Retinal pigment epithelial cell (primary cell): ENCODE data around the gene MRTFA.

Experiments used
- DNase-seq: peaks from one replicate; pipeline ENCODE4 v3.0.0-alpha.2; 2010; ENCODE audit warnings: low read depth
- H3K4me3 ChIP-seq: 2 replicates; pipeline ENCODE4 v1.5.1; 2011; ENCODE audit warnings: mild to moderate bottlenecking, low read length, control low read depth, moderate library complexity
- TF ChIP-seq, protein P1 (sequence below): conservative IDR thresholded peaks from 2 replicates; pipeline ENCODE4 v1.5.1; 2011; ENCODE audit warnings: low read depth, low read length, control low read depth, inconsistent platforms

The MRTFA gene

DNA sequence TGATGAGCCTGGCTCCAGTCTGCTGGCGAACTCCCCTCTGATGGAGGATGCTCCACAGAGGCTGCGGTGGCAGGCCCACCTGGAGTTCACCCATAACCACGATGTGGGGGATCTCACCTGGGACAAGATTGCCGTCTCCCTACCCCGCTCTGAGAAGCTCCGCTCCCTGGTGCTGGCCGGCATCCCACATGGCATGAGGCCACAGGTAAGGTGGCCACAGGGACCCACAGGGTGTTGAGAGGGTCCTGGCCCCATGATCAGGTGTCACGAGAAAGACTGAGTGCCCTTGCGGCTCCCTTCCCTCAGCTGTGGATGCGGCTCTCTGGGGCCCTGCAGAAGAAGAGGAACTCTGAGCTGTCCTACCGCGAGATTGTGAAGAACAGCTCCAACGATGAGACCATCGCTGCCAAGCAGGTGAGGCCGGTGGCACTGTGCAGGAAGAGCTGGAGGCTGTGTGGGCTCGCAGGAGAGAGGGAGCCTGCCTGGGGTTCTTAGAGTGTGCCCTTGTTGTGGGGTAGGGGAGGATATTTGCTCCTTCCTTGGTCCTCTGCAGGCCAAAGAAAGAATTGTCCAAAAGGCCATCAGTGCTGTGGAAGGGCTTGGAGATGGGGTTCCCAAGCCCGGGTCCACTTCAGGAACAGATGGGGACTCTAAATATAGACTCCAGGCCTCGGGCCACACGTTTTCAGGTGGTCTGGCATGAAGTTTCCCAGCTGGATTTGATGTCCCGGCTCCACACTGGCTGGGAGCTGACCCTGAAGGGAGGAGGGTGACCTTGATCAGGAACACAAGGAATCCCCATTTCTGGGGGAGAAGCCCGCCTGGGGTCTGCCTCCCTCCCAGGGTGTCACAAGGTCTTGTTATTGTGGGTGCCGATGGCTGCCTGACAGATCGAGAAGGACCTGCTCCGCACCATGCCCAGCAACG lies 232.0 kb downstream of the MRTFA start:
- no peak overlapping the region for H3K4me3 ChIP-seq
- DNase-seq, result no peak
- TF ChIP-seq, protein P1, sequence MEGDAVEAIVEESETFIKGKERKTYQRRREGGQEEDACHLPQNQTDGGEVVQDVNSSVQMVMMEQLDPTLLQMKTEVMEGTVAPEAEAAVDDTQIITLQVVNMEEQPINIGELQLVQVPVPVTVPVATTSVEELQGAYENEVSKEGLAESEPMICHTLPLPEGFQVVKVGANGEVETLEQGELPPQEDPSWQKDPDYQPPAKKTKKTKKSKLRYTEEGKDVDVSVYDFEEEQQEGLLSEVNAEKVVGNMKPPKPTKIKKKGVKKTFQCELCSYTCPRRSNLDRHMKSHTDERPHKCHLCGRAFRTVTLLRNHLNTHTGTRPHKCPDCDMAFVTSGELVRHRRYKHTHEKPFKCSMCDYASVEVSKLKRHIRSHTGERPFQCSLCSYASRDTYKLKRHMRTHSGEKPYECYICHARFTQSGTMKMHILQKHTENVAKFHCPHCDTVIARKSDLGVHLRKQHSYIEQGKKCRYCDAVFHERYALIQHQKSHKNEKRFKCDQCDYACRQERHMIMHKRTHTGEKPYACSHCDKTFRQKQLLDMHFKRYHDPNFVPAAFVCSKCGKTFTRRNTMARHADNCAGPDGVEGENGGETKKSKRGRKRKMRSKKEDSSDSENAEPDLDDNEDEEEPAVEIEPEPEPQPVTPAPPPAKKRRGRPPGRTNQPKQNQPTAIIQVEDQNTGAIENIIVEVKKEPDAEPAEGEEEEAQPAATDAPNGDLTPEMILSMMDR, result no peak

DNA sequence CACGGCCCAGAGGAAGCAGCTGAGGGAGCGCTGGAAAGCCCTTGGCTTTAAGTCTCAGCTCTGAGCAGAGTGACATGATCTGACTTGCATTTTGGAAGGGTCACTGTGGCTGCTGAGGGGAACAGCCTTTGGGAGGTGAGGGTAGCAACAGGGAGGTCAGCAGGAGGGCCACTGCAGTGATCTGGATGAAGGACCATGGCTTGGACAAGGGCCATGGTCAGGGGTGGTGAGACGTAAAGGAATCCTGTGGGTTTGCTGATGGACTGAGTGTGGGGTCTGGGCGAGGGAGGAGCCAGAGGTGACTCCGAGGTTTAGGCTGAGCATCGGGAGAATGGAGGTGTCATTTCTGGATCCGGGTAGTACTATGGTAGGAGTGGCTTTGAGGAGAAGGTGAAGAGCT lies 232.9 kb downstream of the MRTFA start:
- TF ChIP-seq, protein P1, result no peak
- H3K4me3 ChIP-seq, result no peak overlapping the region
- no peak for DNase-seq

DNA sequence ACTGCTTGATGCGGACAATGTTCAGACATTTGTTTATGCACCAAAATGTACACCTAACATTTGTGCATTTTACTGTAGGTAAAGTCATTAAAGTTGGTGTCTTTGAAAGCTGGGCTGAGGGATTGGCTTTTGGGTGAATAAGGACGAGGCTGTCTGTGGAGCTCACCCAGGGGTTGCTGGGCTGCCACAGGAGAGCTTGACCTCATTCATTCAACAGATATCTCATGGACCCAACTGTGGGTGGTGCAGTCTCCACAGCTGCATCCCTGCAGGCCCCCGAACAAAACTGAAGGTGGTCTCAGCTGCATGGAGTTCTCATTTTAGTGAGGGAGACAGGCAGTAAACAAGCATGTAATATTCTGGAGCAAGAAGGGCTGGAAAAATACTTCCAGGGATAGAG lies 233.4 kb downstream of the MRTFA start:
- TF ChIP-seq, protein P1, result no peak
- DNase-seq, result no peak
- no peak overlapping the region for H3K4me3 ChIP-seq

DNA sequence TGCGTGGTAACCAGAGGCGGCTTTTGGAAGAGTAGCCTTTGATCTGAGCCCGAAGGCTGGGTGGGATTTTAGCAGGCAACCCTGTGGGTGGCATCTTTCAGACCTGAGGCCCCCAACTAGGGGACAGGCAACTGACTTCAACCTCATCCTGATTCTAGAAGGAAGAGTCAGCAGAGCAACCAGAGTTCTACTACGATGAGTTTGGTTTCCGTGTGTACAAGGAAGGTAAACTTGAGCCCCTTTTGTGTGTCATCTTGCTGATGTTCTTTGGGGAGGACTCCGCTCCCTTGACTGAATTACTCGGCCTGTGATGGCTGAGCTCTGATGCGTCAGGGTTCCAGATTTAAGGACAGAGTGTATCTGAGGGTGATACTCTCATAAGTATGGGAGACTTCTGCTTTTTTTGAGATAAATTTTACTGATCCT lies 234.5 kb downstream of the MRTFA start:
- TF ChIP-seq, protein P1, result no peak
- H3K4me3 ChIP-seq, result no peak overlapping the region

DNA sequence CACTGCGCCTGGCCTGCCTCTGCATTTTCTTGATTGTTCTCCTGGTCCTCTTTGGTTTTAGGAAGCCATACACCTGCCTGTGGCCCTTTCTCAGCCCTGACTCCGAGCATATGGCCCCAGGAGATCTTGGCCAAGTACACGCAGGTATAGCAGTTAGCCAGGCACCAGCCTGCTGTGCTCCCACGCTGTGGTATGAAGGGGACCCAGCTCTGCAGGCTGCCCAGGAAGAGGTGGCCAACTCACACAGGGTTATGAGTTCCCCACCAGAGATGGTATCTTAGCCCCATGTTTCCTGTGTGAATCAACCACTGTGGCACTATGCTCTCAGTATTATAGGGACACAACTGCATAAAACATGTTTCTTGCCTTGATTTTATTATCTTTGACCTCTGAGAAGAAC lies 235.0 kb downstream of the MRTFA start:
- no peak for DNase-seq

More for the DNA sequence above, 234.5 kb downstream of the MRTFA start:
- DNase-seq, result no peak

DNA sequence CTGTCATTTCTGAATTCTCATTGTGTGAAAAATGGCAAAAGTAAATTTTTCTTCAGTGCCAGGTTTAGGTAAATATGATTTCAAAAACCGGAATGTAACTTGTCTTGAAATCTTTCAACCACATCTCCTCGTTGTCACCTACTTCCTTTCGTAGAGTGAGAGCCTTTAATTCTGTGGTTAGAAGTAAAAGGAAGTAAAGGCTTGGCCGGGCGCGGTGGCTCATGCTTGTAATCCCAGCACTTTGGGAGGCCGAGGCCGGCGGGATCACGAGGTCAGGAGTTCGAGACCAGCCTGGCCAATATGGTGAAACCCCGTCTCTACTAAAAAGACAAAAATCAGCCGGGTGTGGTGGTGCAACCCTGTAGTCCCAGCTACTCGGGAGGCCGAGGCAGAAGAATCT lies 236.4 kb downstream of the MRTFA start:
- DNase-seq, result no peak

More for the DNA sequence above, 235.0 kb downstream of the MRTFA start:
- TF ChIP-seq, protein P1, result no peak
- H3K4me3 ChIP-seq, result no peak overlapping the region

DNA sequence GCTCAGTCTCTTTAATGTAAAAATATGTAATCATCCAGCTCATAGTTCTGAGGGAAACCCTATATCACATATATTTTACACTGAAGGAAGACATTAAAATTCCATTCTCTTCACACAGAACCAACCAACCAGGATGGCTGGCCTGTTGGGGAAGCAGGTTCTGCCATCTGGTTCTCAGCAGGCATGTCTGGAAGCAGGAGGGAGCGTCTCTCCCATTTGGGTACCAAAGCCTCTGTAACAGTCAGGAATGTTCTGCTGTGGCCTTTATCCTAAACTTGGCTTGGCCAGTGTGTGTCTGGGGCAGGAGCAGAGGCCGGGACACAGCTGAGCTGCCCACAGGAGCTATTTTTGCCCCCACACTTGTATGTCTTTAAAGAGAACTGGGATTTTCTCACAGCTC lies 236.9 kb downstream of the MRTFA start:
- TF ChIP-seq, protein P1, result no peak
- no peak overlapping the region for H3K4me3 ChIP-seq
- no peak for DNase-seq

More for the DNA sequence above, 236.4 kb downstream of the MRTFA start:
- TF ChIP-seq, protein P1, result no peak
- no peak overlapping the region for H3K4me3 ChIP-seq
